NCI-H1092 (cell line): ENCODE results near the gene NECAP2.
A peak's percentile ranks its signal among the peaks of the same experiment; 100 is the strongest.
"Not testable (repeated sequence)": the region's sequence is repeated elsewhere in the genome, so short reads cannot be mapped to it uniquely, and the experiment has no call there.

ENCODE experiments used
- DNase-seq: peaks from one replicate; lab custom pipeline; 2025; lab: John Stamatoyannopoulos, UW

The NECAP2 gene

DNA sequence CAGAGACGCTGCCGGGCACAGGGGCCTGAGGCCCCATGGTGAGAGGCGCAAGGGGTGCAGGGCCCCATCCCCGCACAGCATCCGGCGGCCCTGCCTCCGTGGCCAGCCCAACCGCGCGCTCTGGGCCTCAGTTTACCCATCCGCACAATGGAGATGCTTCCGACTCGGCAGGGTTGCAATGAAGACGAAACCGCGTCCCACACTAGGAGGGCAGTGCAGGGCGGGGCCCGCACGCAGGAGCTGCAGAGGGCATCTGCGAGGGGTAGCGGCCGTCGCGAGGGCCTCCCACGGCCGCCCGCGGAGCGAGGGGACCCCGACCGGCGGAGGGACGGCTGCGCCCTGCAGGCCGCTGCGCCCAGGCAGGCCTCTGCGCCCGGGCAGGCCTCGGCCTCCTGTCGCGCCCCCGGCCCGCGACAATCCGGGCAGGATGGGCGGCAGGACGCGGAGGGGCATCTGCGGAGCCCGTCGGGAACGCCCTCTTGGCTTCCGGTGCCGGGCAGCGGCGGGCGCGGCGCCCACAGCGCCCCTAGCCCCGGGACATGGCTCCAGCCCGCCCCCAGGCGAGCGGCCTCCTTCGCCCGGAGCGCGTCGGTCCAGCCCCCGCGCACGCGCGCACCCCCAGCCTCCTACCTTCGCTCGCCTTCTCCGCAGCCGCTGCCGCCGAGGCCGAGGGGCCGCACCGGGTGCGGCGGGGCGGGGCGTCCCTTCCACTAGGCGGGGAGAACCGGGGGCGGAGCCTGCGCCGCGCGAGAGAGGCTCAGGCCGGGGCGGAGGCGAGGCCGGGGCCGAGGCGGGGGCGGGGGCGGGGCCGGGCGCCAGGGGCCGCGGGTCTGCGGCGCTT lies 58.3 kb downstream of the NECAP2 start:
- peak; percentile 94 for DNase-seq

DNA sequence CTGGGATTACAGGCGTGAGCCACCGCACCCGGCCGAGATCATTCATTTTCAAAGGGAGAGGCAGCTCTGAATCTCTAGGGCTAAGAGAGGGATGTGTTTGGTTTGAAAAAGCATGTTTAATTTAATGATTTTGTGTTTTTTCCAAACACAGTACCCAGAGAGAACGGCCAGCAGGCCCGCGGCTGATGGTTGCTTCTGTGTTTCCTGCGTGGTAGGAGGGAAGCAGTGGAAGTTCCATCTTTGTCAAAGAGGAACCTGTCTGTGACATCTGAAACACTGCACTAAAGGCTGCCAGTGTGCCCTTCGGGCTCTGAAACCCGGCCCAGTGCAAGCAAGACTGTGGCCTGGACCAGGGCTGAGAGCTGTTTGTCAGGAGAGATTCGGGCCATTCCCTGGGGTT lies 59.9 kb downstream of the NECAP2 start:
- not testable (repeated sequence) for DNase-seq

DNA sequence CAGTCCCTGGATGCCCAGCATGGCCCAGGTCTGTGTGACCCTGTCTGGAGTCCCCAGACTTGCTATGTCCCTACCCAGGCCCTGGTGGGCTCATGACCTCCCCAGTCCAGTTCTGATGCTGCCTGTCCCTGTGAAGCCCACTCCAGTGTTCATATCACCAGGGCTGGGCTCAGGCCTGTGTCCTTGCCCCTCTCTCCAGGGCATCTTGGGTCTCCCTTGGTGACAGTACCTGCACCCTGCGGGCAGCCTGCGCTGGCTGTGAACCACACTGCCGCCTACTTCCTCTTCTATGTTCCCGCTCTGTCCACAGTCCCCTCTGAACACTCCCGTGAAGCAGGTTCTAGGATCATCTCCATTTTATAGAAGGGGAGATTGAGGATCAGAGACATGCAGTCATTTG lies 60.5 kb downstream of the NECAP2 start:
- DNase-seq, result not testable (repeated sequence)

DNA sequence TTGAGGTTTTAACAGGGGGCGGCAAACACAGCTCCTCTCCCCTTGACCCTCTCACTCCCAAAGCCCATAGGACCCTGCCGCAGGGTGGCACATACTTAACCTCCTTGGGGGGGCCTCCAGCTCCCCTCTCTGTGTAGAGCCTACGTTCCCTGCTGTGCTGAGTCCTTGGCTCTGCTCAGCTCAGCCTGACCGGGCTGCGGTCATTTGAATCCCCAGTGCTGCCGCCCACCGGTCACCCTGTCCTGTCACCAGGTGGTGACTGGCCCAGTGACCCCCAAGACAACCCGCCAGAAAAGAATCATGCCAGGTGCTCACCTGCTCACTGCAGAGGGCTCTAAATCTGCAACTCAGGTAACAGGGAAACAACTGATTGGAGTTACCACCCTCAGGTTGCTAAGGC lies 60.9 kb downstream of the NECAP2 start:
- not testable (repeated sequence) for DNase-seq

DNA sequence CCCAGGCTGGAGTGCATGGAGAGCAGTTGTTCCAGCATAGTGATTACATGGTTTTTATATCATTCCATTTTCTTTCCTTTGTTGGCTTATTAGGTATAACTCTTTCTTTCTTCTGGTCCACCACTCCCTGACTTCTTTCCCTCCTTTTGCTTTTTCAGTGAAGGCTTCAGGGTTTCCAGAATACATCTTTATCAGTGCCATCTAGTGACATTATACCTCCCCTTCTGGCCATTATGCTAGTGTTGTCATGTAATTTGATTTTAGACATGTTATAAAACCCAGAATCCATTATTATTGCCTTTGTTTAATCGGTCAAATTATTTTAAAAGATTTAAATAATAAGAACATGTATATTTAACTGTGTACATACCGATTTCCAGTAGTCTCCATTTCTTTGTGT lies 63.0 kb downstream of the NECAP2 start:
- no peak for DNase-seq

DNA sequence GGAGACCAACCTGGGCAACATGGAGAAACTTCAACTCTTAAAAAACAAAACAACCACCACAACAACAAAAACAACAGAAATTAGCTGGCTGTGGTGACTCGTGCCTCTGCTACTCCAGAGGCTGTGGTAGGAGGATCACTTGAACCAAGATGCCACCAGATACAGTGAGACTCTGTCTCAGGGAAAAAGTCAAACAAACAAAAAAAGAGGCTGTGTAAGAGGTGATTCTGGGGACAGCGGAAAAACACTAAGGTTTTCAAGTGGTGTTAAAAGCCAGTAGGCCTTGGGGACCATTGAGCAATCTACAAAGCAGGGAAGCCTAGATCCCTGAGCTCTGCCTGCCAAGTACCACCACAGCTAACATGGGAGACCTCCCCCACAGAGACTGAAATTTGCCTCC lies 65.3 kb downstream of the NECAP2 start:
- not testable (repeated sequence) for DNase-seq

DNA sequence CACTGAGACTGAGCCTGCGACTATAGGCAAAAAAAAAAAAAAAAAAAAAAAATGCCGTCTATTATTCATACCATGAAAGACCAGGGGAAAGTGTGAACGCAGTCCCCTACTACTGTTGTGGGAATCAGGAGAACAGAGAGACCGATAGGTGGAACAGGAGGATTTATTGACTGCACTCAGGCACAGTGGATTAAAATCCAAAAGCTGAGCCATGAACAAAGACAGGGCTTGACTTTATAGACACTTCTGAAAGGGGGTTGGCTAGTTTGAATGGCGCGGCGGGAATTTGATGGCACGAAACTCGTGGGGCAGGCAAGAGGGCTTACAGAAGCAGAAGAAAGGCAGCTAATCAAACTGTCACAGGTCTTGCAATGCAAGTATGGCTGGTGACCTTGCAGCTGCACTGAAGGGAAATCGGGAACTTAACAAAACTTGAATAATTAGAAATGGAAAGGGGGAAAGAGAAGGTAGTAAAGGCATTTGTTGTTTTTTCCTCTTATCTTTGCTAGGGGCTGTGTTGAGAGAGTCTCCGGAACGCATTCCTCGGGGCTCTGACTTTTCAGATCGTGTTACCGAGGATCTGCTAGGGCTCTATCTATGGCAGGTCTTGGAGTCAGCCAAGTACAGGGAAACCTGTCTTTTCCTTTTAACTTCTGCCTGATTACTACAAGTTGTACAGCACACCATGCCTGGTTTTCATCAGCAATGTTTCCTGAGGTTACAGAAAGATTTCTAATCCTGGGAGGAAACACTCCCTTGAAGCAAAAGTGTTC lies 66.0 kb downstream of the NECAP2 start:
- DNase-seq, result not testable (repeated sequence)

DNA sequence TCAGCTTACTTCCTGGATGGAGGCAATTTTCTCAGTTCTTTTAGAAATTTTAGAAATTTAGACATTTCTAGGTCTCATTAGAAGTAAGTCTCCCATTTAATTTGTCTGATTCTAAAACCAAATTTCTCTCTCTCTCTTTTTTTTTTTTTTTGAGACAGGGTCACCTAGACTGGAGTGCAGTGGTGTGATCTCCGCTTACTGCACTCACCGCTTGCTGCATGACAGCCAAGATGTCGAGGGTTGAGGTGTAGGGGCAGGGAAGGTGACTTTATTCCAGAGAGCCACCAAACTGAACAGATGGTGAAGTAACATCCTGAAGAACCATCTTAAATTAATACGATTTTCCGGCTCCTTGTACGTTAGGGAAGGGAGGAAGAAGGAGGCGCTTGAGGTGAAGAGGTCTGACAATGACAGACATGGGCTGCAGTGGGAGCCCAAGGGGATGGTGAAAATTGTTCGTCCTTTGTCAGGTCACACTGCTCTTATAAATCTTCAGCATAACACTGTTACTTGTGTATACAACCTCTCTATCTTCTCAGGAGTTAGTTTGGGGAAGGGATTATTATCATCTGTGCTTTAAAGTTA lies 68.4 kb downstream of the NECAP2 start:
- not testable (repeated sequence) for DNase-seq
